Measurements from ENCODE around the gene OR10K1.
"Not testable (repeated sequence)": the region's sequence is repeated elsewhere in the genome, so short reads cannot be mapped to it uniquely, and the experiment has no call there.

OR10K1 gene, protein sequence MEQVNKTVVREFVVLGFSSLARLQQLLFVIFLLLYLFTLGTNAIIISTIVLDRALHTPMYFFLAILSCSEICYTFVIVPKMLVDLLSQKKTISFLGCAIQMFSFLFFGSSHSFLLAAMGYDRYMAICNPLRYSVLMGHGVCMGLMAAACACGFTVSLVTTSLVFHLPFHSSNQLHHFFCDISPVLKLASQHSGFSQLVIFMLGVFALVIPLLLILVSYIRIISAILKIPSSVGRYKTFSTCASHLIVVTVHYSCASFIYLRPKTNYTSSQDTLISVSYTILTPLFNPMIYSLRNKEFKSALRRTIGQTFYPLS

DNA sequence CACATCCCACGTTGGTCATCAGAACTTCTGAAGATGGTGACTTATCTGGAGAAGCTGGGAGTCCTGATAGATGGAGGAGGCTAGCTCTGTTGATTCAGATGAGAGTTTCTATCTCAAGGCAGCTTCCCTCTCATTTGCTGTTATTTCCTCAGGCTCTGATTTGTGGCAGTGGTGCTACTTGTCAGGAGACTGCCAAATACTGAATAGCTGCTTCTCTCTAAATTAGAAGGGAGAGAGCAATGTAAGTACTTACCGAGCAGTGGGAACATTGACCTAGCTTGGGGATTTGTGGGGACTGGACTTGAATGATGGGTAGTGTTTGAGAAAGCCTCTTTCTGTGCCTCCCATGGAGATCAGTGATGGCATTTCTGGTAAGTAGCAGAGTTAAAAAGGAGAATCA is at the start of gene OR10K1:
OR10K1 (plus strand) TSS at position 301 of the 400 bp plus-strand sequence. CDS start 3,728 bp downstream, outside the sequence.
- DNase-seq, result no peak

DNA sequence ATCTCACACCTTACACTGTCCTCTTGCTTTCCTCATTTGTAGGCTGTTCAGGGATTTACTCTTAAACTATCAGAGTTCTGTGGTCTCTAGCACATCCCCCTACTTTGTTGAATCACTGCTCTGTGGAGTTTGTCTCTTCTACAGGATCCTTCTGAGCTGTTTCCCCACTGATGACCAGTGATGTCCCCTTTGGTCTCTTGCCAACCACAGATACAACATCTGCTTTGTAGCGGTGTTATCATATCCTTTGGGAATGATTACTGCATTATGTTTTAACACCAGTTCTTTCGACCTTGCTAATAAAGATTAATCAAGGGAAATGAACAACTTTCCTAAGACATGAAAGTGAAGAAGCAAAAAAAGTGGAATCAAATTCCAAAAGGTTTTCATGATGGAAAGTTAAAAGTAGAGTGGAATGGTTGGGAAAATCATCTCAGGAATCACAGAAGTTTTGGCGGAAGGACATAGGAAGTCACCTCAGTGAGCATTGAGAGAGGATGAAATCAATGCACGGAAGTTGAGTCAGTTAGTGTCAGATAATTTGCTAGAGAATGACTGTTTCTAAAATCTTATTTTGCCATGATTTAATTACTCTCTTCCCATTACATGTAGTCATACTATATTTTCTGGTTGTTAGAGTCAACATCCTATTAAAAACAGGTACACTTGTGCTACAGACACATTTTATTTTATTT is 46.8 kb upstream of the OR10K1 start:
- DNase-seq, result no peak

DNA sequence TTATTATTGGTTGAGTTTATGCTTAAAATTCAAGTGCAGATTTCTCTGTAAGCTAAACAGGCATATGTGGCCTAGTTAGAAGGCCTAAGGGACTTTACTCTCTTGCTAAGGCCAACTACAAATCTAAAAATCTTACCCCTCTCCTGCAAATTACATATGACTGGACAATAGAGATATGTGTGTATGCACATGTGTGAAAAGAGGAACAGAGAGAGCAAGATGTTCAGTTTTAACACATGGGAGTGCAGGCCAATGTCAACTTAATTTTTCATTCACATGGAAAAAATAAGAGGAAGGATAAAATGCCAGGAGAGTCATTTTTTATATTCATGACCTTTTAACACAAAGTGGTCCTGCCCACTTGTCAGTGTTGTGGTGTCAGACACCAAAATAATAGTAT is 44.0 kb upstream of the OR10K1 start:
- no peak for DNase-seq

DNA sequence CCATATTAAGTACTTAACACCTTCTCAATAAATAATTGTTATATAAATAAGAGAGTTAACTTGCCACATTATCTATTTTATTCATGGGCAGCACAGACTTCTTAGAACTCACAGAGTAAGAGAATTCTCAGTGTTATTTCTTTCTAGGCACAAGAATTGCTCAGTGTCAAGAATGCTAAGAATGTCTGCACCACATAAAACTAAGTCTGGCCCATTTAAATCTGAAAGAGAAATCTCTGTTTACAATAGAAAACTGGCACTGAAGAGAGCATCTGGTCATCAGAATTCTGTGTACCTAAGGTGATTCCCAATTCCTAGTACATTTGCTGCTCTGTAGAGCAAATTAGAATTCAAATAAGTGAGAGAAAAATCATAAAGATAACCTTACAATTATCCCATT is 39.4 kb upstream of the OR10K1 start:
- DNase-seq, result no peak

DNA sequence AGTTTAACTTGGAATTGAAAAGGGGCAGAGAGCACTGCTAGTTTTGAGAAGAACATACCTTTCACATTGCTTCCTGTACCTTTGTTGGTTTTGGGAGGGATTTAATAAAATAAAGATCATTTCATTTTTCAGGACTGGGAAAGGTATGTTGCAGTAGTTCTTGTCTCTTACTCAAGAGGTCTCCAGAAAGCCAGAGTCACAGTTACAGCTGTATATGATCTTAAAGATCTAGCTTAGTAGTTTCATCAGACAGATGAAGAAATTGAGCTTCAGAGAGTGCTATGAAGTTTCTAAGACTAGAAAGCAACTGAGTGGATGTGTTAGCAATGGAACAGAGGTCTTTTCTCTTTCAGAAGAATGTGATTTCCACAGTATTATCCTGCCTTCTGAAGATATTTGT is 36.6 kb upstream of the OR10K1 start:
- DNase-seq, result no peak

DNA sequence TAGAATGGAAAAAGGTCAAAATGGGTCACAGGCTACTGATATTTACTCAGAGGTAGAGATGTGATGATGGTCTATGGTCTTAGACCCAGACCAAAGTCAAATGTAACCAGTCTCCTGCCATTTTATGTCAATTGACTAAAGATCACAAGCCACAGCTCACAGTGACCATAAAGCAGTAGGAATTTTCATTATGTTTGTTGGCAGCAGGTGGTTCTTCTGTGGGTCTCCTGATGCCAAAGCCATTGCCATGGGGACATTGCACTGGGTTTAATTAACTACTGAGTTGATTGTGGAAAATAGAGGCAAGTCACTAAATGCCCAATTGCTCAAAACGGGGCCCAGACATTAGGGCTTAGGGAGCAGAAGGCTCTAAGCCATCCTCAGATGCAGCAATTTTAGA is 35.5 kb upstream of the OR10K1 start, which contains the start of gene OR10K2:
OR10K2 (minus strand) TSS at position 101 of the 400 bp plus-strand sequence. CDS start 5,371 bp downstream, outside the sequence.
- DNase-seq, result no peak

DNA sequence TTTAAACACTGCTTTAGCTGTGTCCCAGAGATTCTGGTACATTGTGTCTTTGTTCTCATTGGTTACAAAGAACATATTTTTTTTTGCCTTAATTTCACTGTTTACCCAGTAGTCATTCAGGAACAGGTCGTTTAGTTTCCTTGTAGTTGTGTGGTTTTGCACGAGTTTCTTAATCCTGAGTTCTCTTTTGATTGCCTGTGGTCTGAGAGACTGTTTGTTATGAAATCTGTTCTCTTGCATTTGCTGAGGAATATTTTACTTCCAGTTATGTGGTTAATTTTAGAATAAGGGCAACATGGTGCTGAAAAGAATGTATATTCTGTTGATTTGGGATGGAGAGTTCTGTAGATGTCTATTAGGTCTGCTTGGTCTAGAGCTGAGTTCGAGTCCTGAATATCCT is 31.5 kb upstream of the OR10K1 start:
- not testable (repeated sequence) for DNase-seq

DNA sequence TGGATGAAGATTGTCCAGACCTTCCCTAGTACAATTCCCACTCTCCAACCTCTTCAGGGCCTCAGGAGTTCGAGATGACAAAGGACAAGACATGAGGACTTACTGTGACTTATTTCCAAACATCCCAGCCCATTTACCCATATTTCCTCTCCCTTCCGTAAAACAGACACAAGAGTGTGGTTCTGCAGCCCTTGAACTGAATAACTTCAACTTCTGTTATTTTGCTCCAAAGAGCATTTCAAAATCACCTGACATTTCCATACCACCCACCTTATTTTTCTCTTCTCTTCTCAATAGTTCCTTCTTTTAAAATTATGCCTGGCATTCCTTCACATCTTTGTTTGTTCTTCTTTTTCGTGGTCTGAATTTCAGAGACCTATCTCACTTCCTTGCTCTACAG is 26.9 kb upstream of the OR10K1 start:
- no peak for DNase-seq

DNA sequence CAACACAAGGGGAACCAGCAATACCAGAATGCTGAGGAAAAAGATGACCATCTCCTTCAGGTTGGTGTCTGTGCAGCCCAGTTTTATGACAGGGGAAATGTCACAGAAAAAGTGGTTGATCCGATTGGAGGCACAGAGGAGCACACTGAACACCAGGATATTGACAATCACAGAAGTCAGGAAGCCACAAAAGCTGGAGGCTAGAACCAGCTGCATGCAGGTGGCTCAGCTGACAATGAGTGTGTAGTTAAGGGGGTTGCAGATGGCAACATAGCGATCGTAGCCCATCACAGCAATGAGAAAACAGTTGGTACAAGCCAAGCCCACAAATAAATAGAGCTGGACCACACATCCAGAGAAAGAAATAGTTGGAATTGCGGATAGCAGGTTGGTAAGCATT is 16.3 kb upstream of the OR10K1 start:
- DNase-seq, result no peak

DNA sequence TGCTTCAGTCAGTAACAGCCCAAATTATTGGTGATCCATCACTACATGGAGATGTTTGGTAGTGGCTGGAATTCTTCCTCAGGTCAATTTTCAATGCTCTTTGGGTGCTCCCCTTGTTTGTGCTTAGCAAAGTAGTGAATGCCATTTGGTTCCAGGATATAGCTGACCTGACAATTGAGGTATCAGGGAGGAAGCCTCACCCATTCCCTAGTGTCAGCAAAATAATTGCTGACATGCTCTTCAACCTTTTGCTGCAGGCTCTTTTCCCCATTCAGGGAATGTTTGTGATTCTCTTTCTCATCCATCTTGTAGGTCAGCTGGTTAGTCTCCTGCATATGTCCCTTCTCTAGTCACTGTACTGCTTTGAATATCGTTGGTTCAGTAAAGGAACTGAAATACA is 7.1 kb upstream of the OR10K1 start:
- no peak for DNase-seq

DNA sequence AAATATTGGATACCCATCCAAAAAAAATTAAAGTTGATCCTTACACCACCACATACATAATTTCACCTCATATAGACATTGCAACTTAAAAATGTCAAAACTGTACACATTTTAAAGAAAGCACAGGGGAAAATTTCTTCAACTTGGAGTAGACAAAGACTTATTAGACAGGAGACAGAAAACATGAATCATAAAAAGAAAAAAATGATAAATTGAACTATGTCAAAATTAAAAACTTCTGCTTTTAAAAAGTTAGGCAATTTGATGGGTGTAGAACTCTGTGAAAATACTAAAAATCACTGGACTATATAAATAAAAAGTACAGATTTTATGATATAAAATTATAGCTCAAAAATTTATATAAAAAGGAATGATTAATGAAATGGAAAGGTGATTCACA is 4.4 kb upstream of the OR10K1 start:
- no peak for DNase-seq

DNA sequence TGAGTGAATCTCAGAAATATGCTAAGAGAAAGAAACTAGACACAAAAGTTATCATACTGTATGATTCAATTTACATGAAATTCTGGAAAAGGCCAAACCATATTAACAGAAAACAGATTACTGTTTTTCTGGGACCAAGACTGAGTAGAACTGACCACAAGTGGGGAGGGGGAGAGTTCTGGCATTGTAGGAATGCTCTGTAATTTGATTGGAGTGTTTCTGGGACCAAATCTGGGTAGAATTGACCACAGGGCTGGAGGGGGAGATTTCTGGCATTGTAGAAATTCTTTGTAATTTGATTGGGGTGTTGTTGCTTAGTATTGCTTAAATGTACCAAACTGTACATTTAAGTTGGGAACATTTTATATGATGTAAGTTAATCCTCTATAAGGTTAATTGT is 3.4 kb upstream of the OR10K1 start:
- DNase-seq, result no peak

DNA sequence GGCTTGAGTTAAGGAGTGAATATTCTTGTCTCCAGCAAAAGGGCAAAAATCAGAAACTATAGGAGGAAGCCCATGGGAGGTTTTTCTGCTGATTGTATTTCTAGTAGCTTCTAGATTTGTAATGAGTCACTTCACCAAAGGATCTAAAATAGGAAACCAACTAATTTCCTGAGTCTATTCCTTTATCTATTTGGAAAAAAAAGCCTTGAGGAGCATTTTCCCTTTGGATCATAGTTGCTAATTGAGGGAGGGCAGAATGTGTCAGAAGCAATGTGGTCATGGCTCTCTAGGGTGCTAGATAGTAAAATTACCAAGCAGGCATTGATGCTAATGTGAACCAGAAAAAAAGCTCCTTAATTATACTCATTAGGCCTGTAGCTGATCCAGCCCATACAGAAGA is 10.3 kb downstream of the OR10K1 start, which contains the start of gene OR10R2:
OR10R2 (plus strand) TSS at position 301 of the 400 bp plus-strand sequence. CDS start 106 bp downstream, outside the sequence.
- DNase-seq, result no peak

DNA sequence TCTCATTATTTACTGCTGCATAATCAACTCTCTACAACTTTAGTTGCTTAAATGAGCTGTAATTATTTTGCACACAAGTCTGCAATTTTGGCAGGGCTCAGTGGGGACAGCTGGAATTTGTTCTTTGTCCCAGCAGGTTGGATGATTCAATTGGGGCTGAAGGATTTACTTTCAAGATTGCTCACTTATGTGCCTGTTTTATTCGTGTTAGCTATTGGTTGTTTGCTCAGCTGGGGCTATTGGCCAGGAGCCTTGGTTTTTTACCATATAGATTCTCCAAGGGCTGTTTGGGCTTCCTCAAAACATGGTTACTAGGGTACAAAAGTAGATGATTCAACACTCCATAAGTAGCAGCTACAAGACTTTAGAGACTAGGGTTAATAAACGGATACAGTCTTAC is 23.8 kb downstream of the OR10K1 start:
- no peak for DNase-seq

DNA sequence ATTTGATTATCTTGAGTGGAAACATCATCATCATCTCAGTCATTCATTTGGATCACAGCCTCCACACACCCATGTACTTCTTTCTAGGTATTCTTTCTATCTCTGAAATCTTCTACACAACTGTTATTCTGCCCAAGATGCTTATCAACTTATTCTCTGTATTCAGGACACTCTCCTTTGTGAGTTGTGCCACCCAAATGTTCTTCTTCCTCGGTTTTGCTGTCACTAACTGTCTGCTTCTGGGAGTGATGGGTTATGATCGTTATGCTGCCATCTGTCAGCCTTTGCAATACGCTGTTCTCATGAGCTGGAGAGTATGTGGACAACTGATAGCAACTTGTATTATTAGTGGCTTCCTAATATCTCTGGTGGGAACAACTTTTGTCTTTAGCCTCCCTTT is 29.7 kb downstream of the OR10K1 start:
- DNase-seq, result no peak

DNA sequence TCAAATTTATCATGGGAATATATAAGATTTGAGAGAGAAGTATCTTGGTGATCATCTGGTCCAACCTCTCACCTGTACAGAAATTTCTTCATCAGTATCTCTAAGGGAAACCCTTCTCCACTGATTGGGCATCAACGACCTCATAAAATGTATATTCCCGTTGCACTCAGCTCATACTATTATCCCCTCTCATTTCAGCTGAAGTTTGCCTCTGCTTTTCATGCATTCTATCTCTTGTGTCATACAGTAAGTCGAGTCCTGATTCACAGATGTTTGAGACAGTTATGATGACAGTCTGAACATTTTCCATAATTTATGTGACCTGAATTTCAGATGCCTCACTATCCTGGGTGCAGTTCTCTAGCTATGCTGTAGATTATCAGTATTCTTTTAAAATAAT is 31.4 kb downstream of the OR10K1 start:
- DNase-seq, result no peak

DNA sequence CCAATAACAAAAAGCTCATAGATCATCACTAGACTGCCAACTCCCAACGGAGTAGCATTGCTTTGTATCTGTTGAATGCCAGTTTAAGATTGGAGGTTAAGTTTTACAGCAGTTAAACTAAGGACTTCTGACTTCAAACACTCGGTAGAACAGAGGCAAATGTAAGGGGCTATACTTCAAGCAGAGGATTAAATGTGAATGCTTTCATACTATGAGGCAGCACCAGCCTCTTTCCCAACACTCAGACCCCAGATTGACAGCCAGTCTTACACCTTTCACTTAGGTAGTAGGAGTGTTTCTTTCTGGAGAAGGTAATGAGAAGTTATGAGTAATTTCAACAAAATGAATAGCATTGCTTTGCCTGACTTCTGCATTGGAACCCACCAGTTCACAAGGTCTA is 33.2 kb downstream of the OR10K1 start:
- no peak for DNase-seq

DNA sequence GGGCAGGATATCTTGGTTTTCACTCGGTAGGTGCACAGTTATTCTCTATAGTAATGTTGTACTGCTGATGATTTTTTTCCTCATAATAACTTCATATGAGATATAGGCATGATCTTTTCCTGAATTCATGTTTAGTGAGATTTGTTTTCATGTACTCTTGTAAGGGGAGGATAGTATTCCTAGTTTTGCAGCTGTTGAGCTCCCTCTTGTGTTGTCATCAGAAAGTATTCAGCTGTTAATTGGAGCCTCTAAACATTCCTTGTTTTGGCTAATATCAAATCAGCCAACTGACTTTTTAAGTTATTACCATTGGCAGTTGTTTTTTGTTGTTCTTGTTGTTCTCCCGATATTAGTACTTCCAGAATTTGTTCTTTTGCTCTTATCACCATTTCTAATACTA is 34.7 kb downstream of the OR10K1 start:
- DNase-seq, result no peak

DNA sequence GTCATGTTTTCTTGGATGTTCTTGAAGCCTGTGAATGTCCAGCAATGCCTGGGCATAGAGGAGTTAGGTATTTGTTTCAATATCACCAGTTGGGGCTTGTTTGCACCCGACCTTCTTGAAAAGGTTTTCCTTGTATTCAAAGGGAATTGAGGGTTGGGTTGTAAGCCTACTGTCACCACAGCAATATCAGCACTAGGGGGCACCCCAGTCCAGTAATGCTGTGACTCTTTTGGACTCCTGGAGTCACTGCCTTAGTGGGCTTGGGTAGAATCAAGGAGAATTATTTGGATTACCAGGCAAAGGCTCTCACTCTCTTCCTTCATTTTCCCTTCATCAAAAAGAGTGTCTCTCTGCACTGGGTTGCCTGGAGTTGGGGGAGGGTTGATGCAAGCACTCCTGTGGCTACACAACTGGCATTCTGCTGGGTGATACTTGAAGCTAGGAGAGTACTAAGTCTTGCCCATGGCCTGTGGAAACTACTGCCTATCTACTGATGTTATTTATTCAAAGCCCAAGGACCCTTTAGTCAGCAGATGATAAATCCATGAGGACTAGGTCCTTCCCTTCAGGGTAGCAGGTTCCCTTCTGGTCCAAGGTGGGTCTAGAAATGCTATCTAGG is 44.8 kb downstream of the OR10K1 start:
- DNase-seq, result no peak

DNA sequence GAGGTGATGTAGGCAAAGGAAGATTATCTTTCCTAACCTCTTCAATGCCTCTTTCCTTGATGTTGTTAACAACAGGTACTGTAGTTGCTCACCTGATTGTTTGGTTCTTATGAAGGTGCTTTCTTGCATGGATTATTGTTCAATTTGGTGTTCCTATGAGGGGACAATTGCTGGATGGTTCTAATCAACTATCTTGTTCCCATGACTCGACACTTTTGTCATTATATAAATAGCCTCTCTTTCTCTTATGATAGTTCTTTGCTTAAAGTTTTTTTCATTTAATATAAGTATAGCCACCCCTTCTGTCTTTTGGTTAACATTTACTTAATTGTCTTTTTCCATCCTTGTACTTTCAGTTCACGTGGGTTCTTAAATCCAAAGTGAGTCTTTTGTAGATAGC is 45.9 kb downstream of the OR10K1 start:
- DNase-seq, result no peak

DNA sequence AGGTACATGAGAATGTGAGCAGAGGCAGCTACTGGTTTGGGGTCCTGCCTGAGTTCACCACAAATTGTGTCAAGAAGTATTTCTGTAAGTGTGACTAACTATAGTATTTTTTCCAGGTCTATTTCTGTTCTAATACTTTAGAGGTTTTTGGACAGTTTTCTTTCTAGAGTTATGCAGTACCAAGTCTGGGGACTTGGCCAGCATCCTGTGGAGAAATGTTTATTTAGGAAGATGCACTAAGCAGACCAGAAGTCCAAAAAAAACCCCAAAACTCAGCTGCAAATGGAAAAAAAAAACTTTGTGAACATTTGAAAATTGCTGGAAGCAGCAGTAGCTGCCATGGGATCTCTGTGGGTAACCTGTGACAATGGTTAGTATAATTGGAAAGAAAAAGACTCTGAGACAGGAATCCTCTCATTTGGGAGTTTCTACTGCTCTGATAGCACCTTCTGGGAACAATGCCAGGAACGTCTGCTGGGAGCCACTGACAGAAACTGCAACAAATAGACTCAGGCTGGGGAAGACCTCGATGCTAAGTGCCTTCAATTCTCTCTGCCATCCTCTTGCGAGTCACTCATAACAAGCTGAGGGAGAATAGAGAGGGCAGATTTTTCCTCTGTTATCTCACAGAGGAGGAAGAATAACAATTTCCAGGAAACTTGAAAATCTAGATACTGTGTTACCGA is 48.0 kb downstream of the OR10K1 start:
- no peak for DNase-seq

DNA sequence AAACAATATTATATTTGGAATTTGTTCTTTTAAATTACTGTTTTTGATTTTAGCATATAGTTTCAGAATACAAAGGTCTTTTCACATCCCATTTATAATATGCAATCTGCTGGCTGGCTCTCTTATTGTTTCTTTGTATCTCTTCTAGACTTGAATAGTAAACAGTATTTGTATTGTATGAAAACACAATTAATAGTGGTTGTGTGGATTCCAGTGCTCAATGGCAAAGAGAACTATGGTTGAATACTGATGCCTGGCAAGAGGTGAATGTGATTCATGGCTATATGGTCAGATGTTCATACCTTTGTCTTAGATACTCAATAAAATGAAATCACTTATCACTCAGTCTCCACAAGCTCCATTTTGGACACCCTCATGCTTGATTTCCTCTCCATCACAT is 55.3 kb downstream of the OR10K1 start:
- DNase-seq, result no peak

Data from NCI-H1436 treated with DMSO at 0.1 percent for 48 hours (cell line).